NOMO-1 (cell line): Measurements from ENCODE around the gene FSTL4.
A peak's percentile ranks its signal among the peaks of the same experiment; 100 is the strongest.
"Not testable (repeated sequence)": the region's sequence is repeated elsewhere in the genome, so short reads cannot be mapped to it uniquely, and the experiment has no call there.

Experiments used
- DNase-seq, 2 experiments: peaks; one replicate each; lab custom pipeline; 2025; ENCODE audit not compliant: unreplicated experiment in 2 of 2; lab: John Stamatoyannopoulos, UW

FSTL4 gene

GRCh38 chr5:133559960-133560359 is 52.4 kb downstream of the FSTL4 start:
- DNase-seq: no peak

- DNase-seq: no peak
Measured at GRCh38 chr5:133556551-133556950, 55.8 kb downstream of the FSTL4 start.

- DNase-seq: no peak
Measured at GRCh38 chr5:133554279-133554678, 58.1 kb downstream of the FSTL4 start.

DNA sequence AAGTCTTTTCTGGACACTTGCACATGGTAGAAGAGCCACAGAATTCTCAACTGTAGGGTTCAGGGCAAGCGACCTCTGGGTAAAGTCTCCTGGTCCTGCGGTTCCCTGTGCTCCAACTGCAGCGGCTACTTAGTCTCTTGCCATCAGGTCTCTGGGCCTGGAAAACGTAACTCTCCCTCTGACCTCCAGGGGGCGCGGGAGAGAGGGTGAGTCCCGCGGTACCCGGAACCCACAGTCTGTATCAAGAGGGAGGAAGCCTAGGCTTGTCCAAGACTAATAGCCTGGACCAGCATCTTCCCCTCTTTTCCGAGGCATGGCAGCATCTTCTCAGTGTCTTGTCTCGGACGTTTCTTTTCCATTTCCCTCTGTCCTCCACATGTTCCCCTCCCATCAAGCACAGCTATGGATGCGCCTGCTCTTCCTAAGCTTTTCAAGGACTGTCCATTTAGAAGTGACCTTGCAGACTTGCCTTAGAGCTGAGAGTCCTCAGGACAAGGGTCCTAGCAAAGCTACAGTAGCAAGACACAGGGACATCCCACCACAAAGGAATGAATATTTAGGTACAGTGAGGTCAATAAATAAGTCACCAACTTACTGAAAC is 59.3 kb downstream of the FSTL4 start:
- peak in 1 of 2 experiments; percentile 42 for DNase-seq

DNA sequence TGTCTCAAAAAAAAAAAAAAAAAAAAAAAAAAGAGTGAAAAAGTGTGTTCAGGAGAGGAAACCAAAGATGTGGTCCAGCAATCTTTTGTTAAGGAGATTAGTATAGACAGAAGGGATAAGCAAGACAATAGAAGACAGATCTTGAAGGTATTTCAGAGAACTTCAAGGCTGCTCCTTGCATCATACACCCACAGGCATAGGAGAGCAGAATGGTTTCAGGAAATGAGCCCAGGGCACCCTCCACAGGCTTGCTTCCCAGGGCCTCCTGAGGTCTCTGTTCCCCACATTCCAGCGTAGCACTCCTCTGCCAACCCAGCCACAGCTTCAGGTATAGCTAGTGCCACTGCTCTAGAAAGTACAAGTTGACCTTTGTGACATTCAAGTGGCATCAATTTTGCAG is 65.8 kb downstream of the FSTL4 start:
- DNase-seq: no peak

DNA sequence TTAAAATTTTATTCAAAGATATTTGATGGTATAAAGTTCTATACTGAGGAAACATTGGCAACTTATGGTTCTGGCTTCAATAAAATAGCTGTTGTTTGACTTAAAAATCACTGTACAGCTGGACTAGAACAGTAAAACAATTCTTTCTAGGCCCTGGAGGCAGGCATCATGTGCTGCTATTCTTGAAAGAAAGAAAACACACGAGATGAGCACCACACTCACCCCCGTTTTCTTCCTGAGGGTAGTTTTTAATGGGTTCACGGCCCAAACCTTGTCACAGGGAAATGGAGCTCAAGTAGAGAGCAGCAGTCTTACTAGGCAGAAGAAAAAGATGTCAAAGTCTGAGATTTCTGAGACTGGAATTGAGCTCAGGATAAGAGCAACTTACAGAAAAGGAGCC is 68.0 kb downstream of the FSTL4 start:
- no peak for DNase-seq

- DNase-seq: no peak
Measured at GRCh38 chr5:133539818-133540217, 72.5 kb downstream of the FSTL4 start.

DNA sequence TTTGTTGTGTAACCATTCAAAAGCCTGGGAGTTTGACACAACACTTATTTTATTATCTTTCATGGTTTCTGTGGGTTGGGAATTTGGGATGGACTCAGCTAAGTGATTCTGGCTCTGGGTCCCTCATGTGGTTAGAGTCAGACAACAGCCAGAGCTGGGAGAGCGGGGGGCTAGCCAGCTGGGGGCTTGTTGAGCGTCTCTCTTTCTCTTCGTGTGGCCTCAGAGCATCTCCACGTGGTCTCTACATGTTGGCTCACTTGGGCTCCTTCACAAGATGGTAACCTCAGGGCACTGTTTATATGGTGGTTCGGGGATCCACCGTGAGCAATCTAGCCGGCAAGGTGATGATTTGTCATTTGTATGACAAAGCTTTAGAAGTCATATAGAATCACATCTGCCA is 73.6 kb downstream of the FSTL4 start:
- DNase-seq: no peak

GRCh38 chr5:133535241-133535929 is 77.0 kb downstream of the FSTL4 start:
- DNase-seq: not testable (repeated sequence)

GRCh38 chr5:133534566-133534965 is 77.8 kb downstream of the FSTL4 start:
- no peak for DNase-seq

- DNase-seq: no peak
Measured at GRCh38 chr5:133533541-133533940, 78.8 kb downstream of the FSTL4 start.

GRCh38 chr5:133531594-133531993 is 80.7 kb downstream of the FSTL4 start:
- DNase-seq: no peak

GRCh38 chr5:133531178-133531577 is 81.2 kb downstream of the FSTL4 start:
- no peak for DNase-seq

DNA sequence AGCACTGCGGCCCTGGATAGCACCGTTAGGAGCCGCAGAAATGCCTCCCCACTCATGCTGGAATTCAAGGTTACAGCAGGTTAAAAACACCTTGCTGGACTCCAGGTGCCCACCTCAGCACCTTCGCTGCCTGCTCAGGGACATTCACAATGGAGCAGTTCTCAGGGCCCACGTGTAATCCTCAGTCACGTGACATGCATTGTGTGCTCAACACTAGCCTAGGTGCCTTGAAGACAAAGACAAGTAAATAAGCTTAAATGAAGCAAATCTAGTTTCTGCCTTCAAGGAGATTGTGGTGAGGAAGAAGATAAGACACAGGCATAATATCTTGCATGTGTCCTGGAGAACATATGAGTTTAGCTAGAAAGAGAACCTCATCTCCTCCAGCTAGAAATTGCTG is 82.1 kb downstream of the FSTL4 start:
- no peak for DNase-seq

- DNase-seq: no peak
Measured at GRCh38 chr5:133528841-133529240, 83.5 kb downstream of the FSTL4 start.

DNA sequence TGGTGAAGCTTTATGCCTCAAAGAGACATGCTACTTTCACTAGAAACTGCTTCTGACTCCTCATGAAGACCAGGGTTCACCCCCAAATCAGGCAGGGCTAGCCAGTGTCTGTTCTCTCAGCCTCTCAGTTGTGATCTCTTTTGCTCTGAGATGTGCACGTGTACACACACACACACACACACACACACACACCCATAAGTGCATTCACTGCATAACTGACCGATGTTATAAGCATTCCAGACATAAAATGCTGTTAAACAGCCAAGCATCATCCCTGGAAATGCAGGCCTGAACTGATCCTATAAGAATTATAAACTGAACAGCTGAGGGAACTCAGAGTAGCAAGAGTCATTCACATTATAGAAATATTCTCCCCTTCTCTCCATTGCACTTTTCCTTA is 85.0 kb downstream of the FSTL4 start:
- no peak for DNase-seq

DNA sequence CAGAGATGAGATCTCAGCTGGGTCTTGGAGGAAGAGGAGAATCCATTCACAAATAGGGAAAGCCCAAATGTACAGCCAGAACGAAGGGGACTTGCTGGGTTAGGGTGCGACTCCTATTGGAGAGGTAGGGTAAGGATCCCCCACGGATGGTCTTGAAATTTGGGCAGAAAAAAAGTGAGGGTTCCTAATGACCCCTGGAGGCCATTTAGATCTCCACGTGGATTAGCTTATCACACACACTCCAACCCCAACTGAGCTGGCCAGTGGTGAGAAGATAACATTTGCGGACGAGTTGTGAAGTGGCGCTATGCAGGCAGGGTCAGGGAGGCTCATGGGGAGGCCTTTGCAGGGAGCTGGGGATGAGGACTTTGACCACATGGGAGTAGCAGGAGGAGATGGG is 86.0 kb downstream of the FSTL4 start:
- DNase-seq: no peak

DNA sequence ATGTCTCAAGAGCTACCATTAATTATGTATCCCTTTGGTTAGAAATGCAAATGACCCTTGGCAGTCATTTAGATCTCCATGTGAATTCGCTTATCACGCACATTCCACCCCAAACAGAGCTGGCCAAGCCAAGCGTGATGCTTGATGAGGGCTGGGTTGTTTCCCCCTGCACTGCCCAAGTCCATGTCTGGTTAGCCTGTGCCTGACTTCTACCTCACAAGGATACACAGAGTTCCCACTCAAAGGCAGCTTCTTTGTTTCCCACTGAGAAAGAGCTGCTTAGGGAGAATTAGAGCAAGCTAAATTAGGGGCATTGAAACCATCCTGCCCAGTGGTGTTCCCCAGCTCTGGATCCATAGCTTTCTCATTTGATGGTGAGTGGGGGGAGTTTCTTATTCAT is 87.2 kb downstream of the FSTL4 start:
- DNase-seq: no peak

GRCh38 chr5:133524666-133525065 is 87.7 kb downstream of the FSTL4 start:
- DNase-seq: no peak

DNA sequence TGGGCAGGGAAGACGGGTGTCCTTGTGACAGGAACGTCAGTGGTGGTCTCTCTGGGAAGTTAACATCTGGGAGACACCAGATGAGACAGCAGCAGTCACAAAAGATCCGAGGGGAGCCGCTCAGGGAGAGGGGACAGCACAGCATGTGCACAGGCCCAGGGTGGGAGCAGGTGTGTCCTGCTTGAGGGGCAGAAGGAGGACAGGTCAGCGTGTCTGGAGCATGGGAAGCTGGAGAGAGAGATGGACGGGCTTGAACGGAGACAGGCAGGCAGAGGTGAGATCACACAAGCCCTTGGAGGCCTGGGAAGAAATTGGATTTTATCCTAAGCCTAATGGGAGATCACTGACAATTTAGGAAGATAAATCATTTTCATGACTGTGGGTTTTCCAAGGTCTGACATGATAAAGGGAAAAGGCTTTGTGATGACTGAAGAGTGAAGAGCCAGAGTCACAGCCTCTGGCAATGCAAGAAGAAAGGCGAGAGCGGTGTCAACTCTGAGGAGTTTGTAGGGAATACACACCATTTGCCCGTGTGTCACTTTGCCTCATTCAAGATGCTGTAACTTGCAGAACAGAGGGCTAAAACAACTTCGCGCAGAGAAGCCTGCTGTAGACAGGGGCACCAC is 88.3 kb downstream of the FSTL4 start:
- no peak for DNase-seq

DNA sequence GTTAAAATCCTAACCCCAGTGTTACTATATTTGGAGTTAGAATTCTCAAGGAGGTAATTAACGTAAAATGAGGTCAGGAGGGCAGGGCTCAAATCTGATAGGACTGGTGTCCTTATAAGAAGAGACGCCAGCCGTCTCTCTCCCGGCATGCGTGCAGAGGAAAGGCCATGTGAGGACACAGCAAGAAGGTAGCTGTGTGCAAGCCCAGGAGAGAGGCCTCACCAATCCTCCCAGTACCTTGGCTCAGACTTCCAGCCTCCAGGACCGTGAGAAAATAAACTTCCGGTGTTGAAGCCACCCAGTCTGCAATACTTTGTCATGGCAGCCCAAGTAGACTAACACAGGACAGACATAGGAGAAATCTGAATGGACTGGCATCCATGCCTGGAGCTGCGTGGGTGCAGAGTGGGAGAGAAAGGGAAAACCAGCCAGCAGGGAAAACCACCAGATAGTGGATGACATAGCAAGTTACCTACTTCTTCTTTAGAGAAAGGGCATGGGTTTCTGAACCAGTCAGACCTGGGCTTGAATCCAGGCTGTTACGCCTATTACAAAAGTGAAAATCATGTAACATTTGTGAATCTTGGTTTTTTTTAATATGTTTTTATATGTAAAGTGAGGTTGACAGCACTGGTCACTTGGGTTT is 89.2 kb downstream of the FSTL4 start:
- DNase-seq: no peak

DNA sequence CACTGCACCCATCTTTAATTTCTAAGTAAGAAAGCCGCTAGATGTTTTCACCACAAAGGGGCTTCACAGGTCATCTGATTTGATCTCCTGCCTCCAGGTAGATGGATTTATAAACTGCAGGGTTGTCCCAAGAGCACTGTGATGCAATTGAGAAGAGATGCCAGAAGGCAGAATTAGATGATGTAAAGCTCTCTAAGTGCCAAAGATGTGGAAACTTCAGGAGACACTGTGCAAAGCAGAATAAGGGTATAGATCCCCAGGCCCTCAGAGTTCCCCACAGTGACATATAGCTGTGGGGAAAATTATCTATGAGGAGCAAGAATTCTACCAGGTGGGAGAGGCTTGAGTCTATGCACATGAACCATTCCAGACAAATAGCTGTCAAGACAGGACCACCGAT is 90.5 kb downstream of the FSTL4 start:
- DNase-seq: no peak
